Neural progenitor cell (in vitro differentiated cells): ENCODE measurements around the gene DTX4. TPM values are rescaled to one million over a fixed set of nuclear protein-coding genes. Genes with fewer than 3 reads are reported as not detected.

Experiments
- DNase-seq: peaks from one replicate; pipeline ENCODE4 v3.0.0-alpha.2; 2016; ENCODE audit warnings: low spot score
- H2AFZ ChIP-seq: fragments of 200-600 bp; sonication (generic); replicated peaks from 2 replicates; pipeline ENCODE4 v1.6.1; 2016; ENCODE audit warnings: antibody characterized with exemption
- H3F3A ChIP-seq: fragments of 200-600 bp; sonication (generic); 2 replicates; pipeline ENCODE4 v1.6.1; 2016; ENCODE audit warnings: antibody characterized with exemption, low read depth
- H3K27ac ChIP-seq: fragments of 200-600 bp; sonication (generic); 2 replicates; pipeline ENCODE4 v1.5.1; 2016; ENCODE audit warnings: mild to moderate bottlenecking
- H3K27me3 ChIP-seq: fragments of 200-600 bp; sonication (generic); 2 replicates; pipeline ENCODE4 v1.6.1; 2016; ENCODE audit warnings: mild to moderate bottlenecking, moderate library complexity
- H3K36me3 ChIP-seq: fragments of 200-600 bp; sonication (generic); 2 replicates; pipeline ENCODE4 v1.5.1; 2016
- H3K4me1 ChIP-seq: fragments of 200-600 bp; sonication (generic); 2 replicates; pipeline ENCODE4 v1.6.1; 2016; ENCODE audit warnings: mixed run types
- H3K4me2 ChIP-seq: fragments of 200-600 bp; sonication (generic); 2 replicates; pipeline ENCODE4 v1.6.1; 2016
- H3K4me3 ChIP-seq: fragments of 200-600 bp; sonication (generic); 2 replicates; pipeline ENCODE4 v1.5.1; 2016
- H3K79me2 ChIP-seq: fragments of 200-600 bp; sonication (generic); 2 replicates; pipeline ENCODE4 v1.6.1; 2016; ENCODE audit warnings: low read depth
- H3K9ac ChIP-seq: fragments of 200-600 bp; sonication (generic); 2 replicates; pipeline ENCODE4 v1.6.1; 2016
- H3K9me3 ChIP-seq: fragments of 200-600 bp; sonication (generic); 2 replicates; pipeline ENCODE4 v1.5.1; 2016; ENCODE audit warnings: low read depth
- H4K20me1 ChIP-seq: fragments of 200-600 bp; sonication (generic); 2 replicates; pipeline ENCODE4 v1.6.1; 2016; ENCODE audit warnings: low read depth
- H3K27ac Mint-ChIP-seq: 3 replicates; pipeline ENCODE4 v1.8.0; 2021; ENCODE audit warnings: mixed read lengths
- H3K27me3 Mint-ChIP-seq: 2 replicates; pipeline ENCODE4 v1.8.0; 2022; ENCODE audit warnings: low read depth, mild to moderate bottlenecking, inconsistent platforms, moderate library complexity, mixed read lengths; ENCODE audit not compliant: insufficient read depth
- H3K36me3 Mint-ChIP-seq: 3 replicates; pipeline ENCODE4 v1.8.0; 2021; ENCODE audit warnings: mixed read lengths
- H3K4me1 Mint-ChIP-seq: 3 replicates; pipeline ENCODE4 v1.8.0; 2021; ENCODE audit warnings: mixed read lengths
- H3K4me3 Mint-ChIP-seq: 3 replicates; pipeline ENCODE4 v1.8.0; 2021; ENCODE audit warnings: mild to moderate bottlenecking, moderate library complexity, mixed read lengths
- H3K9me3 Mint-ChIP-seq: 3 replicates; pipeline ENCODE4 v1.8.0; 2020; ENCODE audit warnings: mixed read lengths
- EZH2 ChIP-seq: fragments of 200-600 bp; sonication (generic); IDR thresholded peaks from 2 replicates; pipeline ENCODE4 v1.6.1; 2017; ENCODE audit warnings: antibody characterized with exemption, mild to moderate bottlenecking, moderate library complexity
- EZH2phosphoT487 ChIP-seq: fragments of 200-600 bp; sonication (generic); IDR thresholded peaks from 2 replicates; pipeline ENCODE4 v1.6.1; 2017; ENCODE audit warnings: antibody characterized with exemption
- total RNA-seq: library from RNA; depleted of rRNA; stranded (reverse); fragments of >200 nt; gene quantifications from 2 replicates; pipeline ENCODE4 v1.2.3, GENCODE V29; 2015; ENCODE audit warnings: low replicate concordance
- TF ChIP-seq, protein P1 (sequence below): fragments of 200-600 bp; sonication (generic); IDR thresholded peaks from 2 replicates; pipeline ENCODE4 v1.5.1; 2017; ENCODE audit warnings: antibody characterized with exemption, mild to moderate bottlenecking

Gene DTX4
- total RNA-seq, 1 donor from 2014 or later: 16.9 TPM

DNA sequence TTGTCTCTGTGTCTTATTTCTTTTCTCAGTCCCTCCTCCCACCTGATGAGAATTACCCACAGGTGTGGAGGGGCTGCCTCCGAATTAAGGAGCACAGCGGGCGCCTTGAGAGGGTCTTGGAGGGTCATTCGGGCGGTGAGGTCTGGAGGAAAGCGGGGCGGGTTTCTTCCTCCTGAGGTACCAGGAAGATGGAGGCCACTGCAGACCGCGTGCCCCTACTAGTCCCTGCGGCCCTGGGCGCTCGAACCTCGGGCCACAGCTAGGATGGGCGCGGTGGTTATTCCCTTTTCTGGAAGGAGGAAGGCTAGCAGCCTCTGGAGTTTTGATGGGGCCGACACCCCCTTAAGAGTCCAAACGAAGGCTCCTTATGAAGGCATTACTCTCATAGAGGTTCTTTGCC, 34.7 kb upstream of the DTX4 start:
- no peak overlapping the region for H3K27ac ChIP-seq
- H3K4me1 ChIP-seq: peaks cover 3% of the 10 kb centered on the region
- H3K9me3 ChIP-seq: peaks cover 10% of the 10 kb centered on the region
- H2AFZ ChIP-seq: no peak overlapping the region
- no peak overlapping the region for H3K4me2 ChIP-seq
- Mint-ChIP-seq H3K27me3 (peaks cover 3% of the 10 kb centered on the region), H3K4me1 (peaks cover 19% of the 10 kb centered on the region), H3K9me3 (peaks cover 12% of the 10 kb centered on the region), H3K36me3 (peaks cover 15% of the 10 kb centered on the region), H3K27ac (no peak overlapping the region), H3K4me3 (no peak overlapping the region)
- H3K4me3 ChIP-seq: no peak overlapping the region
- H3K79me2 ChIP-seq: no peaks in the 10 kb centered on the region
- H3K27me3 ChIP-seq: no peaks in the 10 kb centered on the region
- no peaks in the 10 kb centered on the region for H3K36me3 ChIP-seq
- no peaks in the 10 kb centered on the region for H4K20me1 ChIP-seq
- TF ChIP-seq, protein P1, sequence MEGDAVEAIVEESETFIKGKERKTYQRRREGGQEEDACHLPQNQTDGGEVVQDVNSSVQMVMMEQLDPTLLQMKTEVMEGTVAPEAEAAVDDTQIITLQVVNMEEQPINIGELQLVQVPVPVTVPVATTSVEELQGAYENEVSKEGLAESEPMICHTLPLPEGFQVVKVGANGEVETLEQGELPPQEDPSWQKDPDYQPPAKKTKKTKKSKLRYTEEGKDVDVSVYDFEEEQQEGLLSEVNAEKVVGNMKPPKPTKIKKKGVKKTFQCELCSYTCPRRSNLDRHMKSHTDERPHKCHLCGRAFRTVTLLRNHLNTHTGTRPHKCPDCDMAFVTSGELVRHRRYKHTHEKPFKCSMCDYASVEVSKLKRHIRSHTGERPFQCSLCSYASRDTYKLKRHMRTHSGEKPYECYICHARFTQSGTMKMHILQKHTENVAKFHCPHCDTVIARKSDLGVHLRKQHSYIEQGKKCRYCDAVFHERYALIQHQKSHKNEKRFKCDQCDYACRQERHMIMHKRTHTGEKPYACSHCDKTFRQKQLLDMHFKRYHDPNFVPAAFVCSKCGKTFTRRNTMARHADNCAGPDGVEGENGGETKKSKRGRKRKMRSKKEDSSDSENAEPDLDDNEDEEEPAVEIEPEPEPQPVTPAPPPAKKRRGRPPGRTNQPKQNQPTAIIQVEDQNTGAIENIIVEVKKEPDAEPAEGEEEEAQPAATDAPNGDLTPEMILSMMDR: no peak
- TF ChIP-seq EZH2 (no peak), EZH2phosphoT487 (no peak)
- H3F3A ChIP-seq: peaks cover 4% of the 10 kb centered on the region
- no peak for DNase-seq
- no peak overlapping the region for H3K9ac ChIP-seq

DNA sequence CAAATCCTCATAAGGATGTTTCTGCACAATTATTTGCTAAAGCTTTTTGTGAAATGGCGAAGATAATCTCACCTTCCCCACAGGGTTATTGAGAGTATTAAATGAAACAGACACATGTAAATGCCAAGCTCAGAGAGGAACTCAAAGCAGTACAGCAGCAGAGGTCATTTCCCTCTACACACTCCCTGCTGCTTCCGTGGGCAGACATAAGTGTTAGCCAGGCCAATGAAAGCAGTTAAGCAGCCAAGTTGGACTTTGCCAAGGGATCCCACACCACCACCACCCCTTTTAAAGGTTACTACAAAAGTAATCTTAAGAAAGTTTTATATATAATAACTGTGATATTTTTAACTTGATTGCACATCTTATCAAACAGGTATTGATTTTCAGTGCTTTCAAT, 33.3 kb upstream of the DTX4 start:
- peaks cover 2% of the 10 kb centered on the region for H3K9me3 Mint-ChIP-seq
- H3K27ac Mint-ChIP-seq: no peak overlapping the region

DNA sequence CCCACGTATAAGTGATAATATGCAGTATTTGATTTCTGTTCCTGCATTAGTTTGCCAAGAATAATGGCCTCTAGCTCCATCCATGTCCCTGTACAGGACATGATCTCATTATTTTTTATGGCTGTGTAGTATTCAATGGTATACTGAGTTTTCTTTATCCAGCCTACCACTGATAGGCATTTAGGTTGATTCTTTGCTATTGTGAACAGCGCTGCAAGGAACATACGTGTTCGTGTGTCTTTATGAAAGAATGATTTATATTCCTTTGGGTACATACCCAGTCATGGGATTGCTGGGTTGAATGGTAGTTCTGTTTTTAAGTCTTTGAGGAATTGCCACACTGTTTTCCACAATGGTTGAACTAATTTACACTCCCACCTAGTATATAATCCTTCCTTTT, 30.7 kb upstream of the DTX4 start:
- H3K4me1 Mint-ChIP-seq: peaks cover 42% of the 10 kb centered on the region
- no peak overlapping the region for H3K9ac ChIP-seq
- H3K27me3 ChIP-seq: peaks cover 24% of the 10 kb centered on the region
- H3K27ac Mint-ChIP-seq: no peak overlapping the region
- no peaks in the 10 kb centered on the region for H3K79me2 ChIP-seq
- no peak overlapping the region for H3K4me3 Mint-ChIP-seq
- peaks cover 5% of the 10 kb centered on the region for H3K36me3 Mint-ChIP-seq
- H3F3A ChIP-seq: peaks cover 27% of the 10 kb centered on the region
- H4K20me1 ChIP-seq: no peaks in the 10 kb centered on the region
- TF ChIP-seq, protein P1: no peak
- no peak for TF ChIP-seq EZH2phosphoT487
- no peak for TF ChIP-seq EZH2
- H3K4me2 ChIP-seq: no peak overlapping the region
- no peak overlapping the region for H2AFZ ChIP-seq
- H3K9me3 Mint-ChIP-seq: no peaks in the 10 kb centered on the region
- DNase-seq: no peak
- no peaks in the 10 kb centered on the region for H3K36me3 ChIP-seq
- H3K4me3 ChIP-seq: no peak overlapping the region
- peaks cover 5% of the 10 kb centered on the region for H3K27me3 Mint-ChIP-seq
- peaks cover 15% of the 10 kb centered on the region for H3K4me1 ChIP-seq
- H3K9me3 ChIP-seq: no peaks in the 10 kb centered on the region
- H3K27ac ChIP-seq: no peak overlapping the region

More for the DNA sequence above, 33.3 kb upstream of the DTX4 start:
- Histone ChIP-seq H3K36me3 (no peaks in the 10 kb centered on the region), H2AFZ (no peak overlapping the region), H3K27me3 (peaks cover 3% of the 10 kb centered on the region), H3F3A (peaks cover 18% of the 10 kb centered on the region), H3K27ac (no peak overlapping the region), H3K4me2 (no peak overlapping the region), H3K79me2 (no peaks in the 10 kb centered on the region), H3K9ac (no peak overlapping the region), H3K4me3 (no peak overlapping the region), H4K20me1 (no peaks in the 10 kb centered on the region), H3K9me3 (no peaks in the 10 kb centered on the region), H3K4me1 (peaks cover 5% of the 10 kb centered on the region)
- peaks cover 30% of the 10 kb centered on the region for H3K4me1 Mint-ChIP-seq
- no peak for DNase-seq
- H3K27me3 Mint-ChIP-seq: peaks cover 5% of the 10 kb centered on the region
- peaks cover 5% of the 10 kb centered on the region for H3K36me3 Mint-ChIP-seq
- TF ChIP-seq, protein P1: no peak
- TF ChIP-seq EZH2phosphoT487 (no peak), EZH2 (no peak)
- no peak overlapping the region for H3K4me3 Mint-ChIP-seq
